PC-9 (cell line): Measurements from ENCODE around the gene DBP. TPM values are rescaled to one million over a fixed set of nuclear protein-coding genes. Genes with fewer than 3 reads are reported as not detected.
A peak's percentile ranks its signal among the peaks of the same experiment; 100 is the strongest.

Experiments used
- BruUV-seq: library from RNA; stranded (reverse); fragments of 400-500 nt; replicated peaks from 2 replicates; lab custom pipeline; 2021; lab: Mats Ljungman, UMichigan
- CTCF ChIA-PET: fragments of 300-600 bp; sonication (Branson Sonifier 250); formaldehyde crosslinking; loops from one replicate; lab custom pipeline; 2022; ENCODE audit warnings: antibody characterized with exemption; lab: Charles Lee
- POLR2A ChIA-PET: fragments of 300-600 bp; sonication (Branson Sonifier 250); formaldehyde crosslinking; loops from one replicate; lab custom pipeline; 2022; ENCODE audit warnings: antibody characterized with exemption; ENCODE audit not compliant: unreplicated experiment; lab: Charles Lee
- DNase-seq, 2 experiments: peaks; one replicate each; pipeline versions ENCODE4 v3.0.0 to v3.0.0-alpha.2; 2015 to 2022; ENCODE audit warnings: mixed read lengths in 1 of 2
- H2AFZ ChIP-seq: fragments of 200-600 bp; sonication (generic); 2 replicates; pipeline ENCODE4 v1.8.1; 2017; ENCODE audit warnings: antibody characterized with exemption
- H3F3A ChIP-seq: fragments of 200-600 bp; sonication (generic); 2 replicates; pipeline ENCODE4 v1.8.1; 2017; ENCODE audit warnings: antibody characterized with exemption, mild to moderate bottlenecking, low read depth; ENCODE audit not compliant: insufficient read depth
- H3K27ac ChIP-seq: fragments of 200-600 bp; sonication (generic); 2 replicates; pipeline ENCODE4 v1.6.1; 2016; ENCODE audit warnings: mixed run types
- H3K27me3 ChIP-seq: fragments of 200-600 bp; sonication (generic); 2 replicates; pipeline ENCODE4 v1.6.1; 2016; ENCODE audit warnings: low read depth, mixed run types; ENCODE audit not compliant: insufficient read depth
- H3K36me3 ChIP-seq: fragments of 200-600 bp; sonication (generic); 2 replicates; pipeline ENCODE4 v1.6.1; 2016; ENCODE audit warnings: low read depth, mixed run types
- H3K4me1 ChIP-seq: fragments of 200-600 bp; sonication (generic); replicated peaks from 2 replicates; pipeline ENCODE4 v1.6.1; 2016; ENCODE audit warnings: mixed run types; ENCODE audit not compliant: insufficient read depth
- H3K4me2 ChIP-seq: fragments of 200-600 bp; sonication (generic); 2 replicates; pipeline ENCODE4 v1.6.1; 2017; ENCODE audit warnings: mixed run types
- H3K4me3 ChIP-seq: fragments of 200-600 bp; sonication (generic); 2 replicates; pipeline ENCODE4 v1.6.1; 2016; ENCODE audit warnings: mixed run types
- H3K79me2 ChIP-seq: fragments of 200-600 bp; sonication (generic); 2 replicates; pipeline ENCODE4 v1.6.1; 2017; ENCODE audit warnings: low read depth, mixed run types
- H3K9me2 ChIP-seq: fragments of 200-600 bp; sonication (generic); 2 replicates; pipeline ENCODE4 v1.8.1; 2017; ENCODE audit warnings: mild to moderate bottlenecking; ENCODE audit not compliant: insufficient read depth
- H3K9me3 ChIP-seq: fragments of 200-600 bp; sonication (generic); 2 replicates; pipeline ENCODE4 v1.8.1; 2016; ENCODE audit warnings: low read depth; ENCODE audit not compliant: insufficient read depth
- H4K20me1 ChIP-seq: fragments of 200-600 bp; sonication (generic); 2 replicates; pipeline ENCODE4 v1.8.1; 2017; ENCODE audit not compliant: insufficient read depth
- CTCF ChIP-seq: fragments of 200-600 bp; sonication (generic); conservative IDR thresholded peaks from 2 replicates; pipeline ENCODE4 v1.6.1; 2017; ENCODE audit warnings: mixed run types, antibody characterized with exemption, mild to moderate bottlenecking, moderate library complexity
- EZH2 ChIP-seq: fragments of 200-600 bp; sonication (generic); IDR thresholded peaks from 2 replicates; pipeline ENCODE4 v1.8.0; 2017; ENCODE audit warnings: antibody characterized with exemption, low read depth
- intact Hi-C: fragments of 100-400 bp; cut with micrococcal nuclease; formaldehyde crosslinking; loops from one replicate; pipeline ENCODE4 v1.10.0; 2022; ENCODE audit not compliant: unreplicated experiment
- total RNA-seq: library from RNA; stranded (reverse); gene quantifications from 2 replicates; pipeline ENCODE4 v1.2.3, GENCODE V29; 2021

DBP gene
- total RNA-seq, 1 experiment from 2014 or later = 48.2 TPM

- Histone ChIP-seq H3K79me2 (no peaks in the 10 kb centered on the region), H3K27ac (no peak within 1 kb of the TSS), H3K9me3 (no peaks in the 10 kb centered on the region), H3K36me3 (no peaks in the 10 kb centered on the region), H3K4me3 (peak within 1 kb of the TSS; percentile 69), H3F3A (peaks cover 30% of the 10 kb centered on the region), H2AFZ (peak within 1 kb of the TSS; percentile 90), H3K4me1 (peaks cover 23% of the 10 kb centered on the region), H4K20me1 (no peaks in the 10 kb centered on the region), H3K9me2 (no peaks in the 10 kb centered on the region), H3K4me2 (peak within 1 kb of the TSS; percentile 97), H3K27me3 (no peaks in the 10 kb centered on the region)
- TF ChIP-seq CTCF (peak; percentile 97), EZH2 (no peak)
- DNase-seq = peak; percentile 66 to 90
- ChIA-PET POLR2A (interaction anchor here (0.5 to 0.9 kb wide), 5 partner anchors 81 to 807 kb away, joined by 3 to 7 read pairs (median 5); partner anchors contain the start of gene GYS1), CTCF (interaction anchor here (1.0 kb wide), 1 partner anchor 196 kb away, joined by 4 read pairs; no protein-coding TSS in a partner anchor)
- BruUV-seq = no TSS peak
- intact Hi-C loops = loop anchor here (1.0 to 10.0 kb wide), 8 partner anchors 69 to 349 kb away; partner anchors contain the start of genes FTL, FUT1, GYS1 and RUVBL2
Observed at GRCh38 chr19:48646001-48646721, 9.0 kb upstream of the DBP start, which contains the start of gene CA11. Gene CA11, minus strand, starts transcription at chr19:48646187. Its CDS starts 555 bp downstream, at chr19:48645632.

- ChIA-PET POLR2A (interaction anchor here (0.5 to 1.0 kb wide), 6 partner anchors 80 to 808 kb away, joined by 3 to 7 read pairs (median 5); partner anchors contain the start of gene GYS1), CTCF (interaction anchor here (0.6 to 1.0 kb wide), 2 partner anchors 66 to 196 kb away, joined by 4 read pairs; no protein-coding TSS in a partner anchor)
- H4K20me1 ChIP-seq = no peaks in the 10 kb centered on the region
- H3K4me3 ChIP-seq = peak overlapping the region; percentile 69
- H3K9me3 ChIP-seq = no peaks in the 10 kb centered on the region
- H3F3A ChIP-seq = peaks cover 30% of the 10 kb centered on the region
- no peaks in the 10 kb centered on the region for H3K36me3 ChIP-seq
- DNase-seq = no peak
- intact Hi-C loops = loop anchor here (5.0 to 10.0 kb wide), 3 partner anchors 107 to 349 kb away; partner anchors contain the start of genes FTL, FUT1, GYS1 and RUVBL2
- TF ChIP-seq EZH2 = no peak
- TF ChIP-seq CTCF = no peak
- H3K4me1 ChIP-seq = peaks cover 23% of the 10 kb centered on the region
- H3K9me2 ChIP-seq = no peaks in the 10 kb centered on the region
- H3K4me2 ChIP-seq = peak overlapping the region; percentile 97
- H3K27me3 ChIP-seq = no peaks in the 10 kb centered on the region
- TSS peak; percentile 57 for BruUV-seq
- H2AFZ ChIP-seq = peak overlapping the region; percentile 90
- no peaks in the 10 kb centered on the region for H3K79me2 ChIP-seq
- H3K27ac ChIP-seq = no peak overlapping the region
Observed at GRCh38 chr19:48645620-48646000, 8.4 kb upstream of the DBP start.

GRCh38 chr19:48644839-48645619 lies 7.8 kb upstream of the DBP start:
- no peaks in the 10 kb centered on the region for H3K79me2 ChIP-seq
- peak; percentile 52 to 69 for DNase-seq
- peak overlapping the region; percentile 69 for H3K4me3 ChIP-seq
- H3K9me3 ChIP-seq = no peaks in the 10 kb centered on the region
- H3F3A ChIP-seq = peaks cover 30% of the 10 kb centered on the region
- intact Hi-C loops = loop anchor here (5.0 to 10.0 kb wide), 3 partner anchors 107 to 350 kb away; partner anchors contain the start of genes FTL, FUT1, GYS1 and RUVBL2
- H4K20me1 ChIP-seq = no peaks in the 10 kb centered on the region
- no peaks in the 10 kb centered on the region for H3K36me3 ChIP-seq
- H3K9me2 ChIP-seq = no peaks in the 10 kb centered on the region
- ChIA-PET CTCF (interaction anchor here (0.6 to 1.0 kb wide), 3 partner anchors 67 to 326 kb away, joined by 4 read pairs; no protein-coding TSS in a partner anchor), POLR2A (interaction anchor here (0.5 to 1.0 kb wide), 4 partner anchors 80 to 483 kb away, joined by 5 to 8 read pairs (median 6); partner anchors contain the start of gene GYS1)
- no peak overlapping the region for H3K27ac ChIP-seq
- peak overlapping the region; percentile 97 for H3K4me2 ChIP-seq
- H3K4me1 ChIP-seq = peaks cover 23% of the 10 kb centered on the region
- BruUV-seq = no TSS peak
- H2AFZ ChIP-seq = no peak overlapping the region
- H3K27me3 ChIP-seq = no peaks in the 10 kb centered on the region
- TF ChIP-seq CTCF (no peak), EZH2 (no peak)
